HL-60 (cell line): ENCODE measurements around the gene NDUFS5.

ENCODE experiments used
- CTCF ChIP-seq: IDR thresholded peaks from one replicate; pipeline ENCODE4 v1.5.1; 2011; ENCODE audit warnings: low read length, control low read depth, inconsistent platforms; ENCODE audit not compliant: insufficient read depth
- GABPA ChIP-seq: IDR thresholded peaks from 2 replicates; pipeline ENCODE4 v1.6.1; 2012; ENCODE audit warnings: low read depth

GRCh38 chr1:39051956-39052355 lies 25.8 kb downstream of the NDUFS5 start:
- TF ChIP-seq CTCF (no peak), GABPA (no peak)
